ENCODE results near the gene PDSS2. TPM values are rescaled to one million over a fixed set of nuclear protein-coding genes. Genes with fewer than 3 reads are reported as not detected.

Gene PDSS2
- total and polyA plus RNA-seq, 4 donors = 10.5 to 20.9 (median 16.0) TPM

DNA sequence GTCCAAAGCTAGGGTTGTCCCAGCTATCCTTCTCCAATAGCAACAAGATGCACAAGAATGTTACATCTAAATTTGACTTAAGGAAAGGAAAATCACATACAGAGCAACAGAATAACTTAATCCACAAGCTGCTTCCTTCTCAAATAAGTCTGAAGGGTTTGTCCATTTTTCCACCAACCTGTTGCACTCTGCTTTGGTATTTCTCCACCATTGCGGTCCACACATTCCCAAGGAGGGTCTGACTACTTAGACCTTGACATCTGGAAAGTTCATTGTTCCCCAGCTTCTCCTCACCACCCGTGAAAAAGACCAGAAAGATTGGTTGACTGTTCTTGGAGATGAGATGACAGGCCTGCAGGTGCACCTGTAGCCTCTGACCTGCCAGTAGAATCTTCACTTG lies 72.5 kb downstream of the PDSS2 start:
- Histone ChIP-seq H3K4me1 (ENCODE audit: control insufficient read depth in 4 of 4, insufficient read depth in 4 of 4, low read length in 3 of 4) (no peaks in the 10 kb centered on the region), H3K9me3 (ENCODE audit: control insufficient read depth in 4 of 4, low read length in 3 of 4) (no peaks in the 10 kb centered on the region), H3K27me3 (ENCODE audit: control insufficient read depth in 4 of 4, insufficient read depth in 4 of 4, low read length in 3 of 4) (no peaks in the 10 kb centered on the region), H3K36me3 (ENCODE audit: control insufficient read depth in 4 of 4, insufficient read depth in 3 of 4, low read depth in 1 of 4, low read length in 3 of 4) (no peaks in the 10 kb centered on the region), H3K27ac (ENCODE audit: low read depth in 1 of 2, low read length in 2 of 2) (no peak overlapping the region), H3K9ac (ENCODE audit: low read depth in 1 of 2, low read length in 2 of 2) (no peak overlapping the region), H3K4me3 (ENCODE audit: low read depth in 1 of 3, low read length in 3 of 3) (no peak overlapping the region)
- DNase-seq (ENCODE audit: low spot score) = no peak
- 93% methylated on average over 2 of the region's 2 CpGs for WGBS
- TF ChIP-seq, protein P1, sequence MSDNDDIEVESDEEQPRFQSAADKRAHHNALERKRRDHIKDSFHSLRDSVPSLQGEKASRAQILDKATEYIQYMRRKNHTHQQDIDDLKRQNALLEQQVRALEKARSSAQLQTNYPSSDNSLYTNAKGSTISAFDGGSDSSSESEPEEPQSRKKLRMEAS (IDR thresholded peaks at IDR 0.05) = no peak
- TF ChIP-seq YY1 (IDR thresholded peaks at IDR 0.05) (no peak), RXRA (IDR thresholded peaks at IDR 0.05) (no peak), SP1 (IDR thresholded peaks at IDR 0.05) (no peak), TAF1 (conservative IDR thresholded peaks at IDR 0.05) (no peak), HNF4G (IDR thresholded peaks at IDR 0.05) (no peak), GABPA (IDR thresholded peaks at IDR 0.05 in 1 of 2, conservative IDR thresholded peaks at IDR 0.05 in 1 of 2) (no peak), NR2F2 (IDR thresholded peaks at IDR 0.05) (no peak), JUND (IDR thresholded peaks at IDR 0.05) (no peak), EGR1 (IDR thresholded peaks at IDR 0.05; ENCODE audit: low read depth in 2 of 2) (no peak), FOXA1 (IDR thresholded peaks at IDR 0.05) (no peak), FOXA2 (IDR thresholded peaks at IDR 0.05) (no peak), HNF4A (conservative IDR thresholded peaks at IDR 0.05) (no peak)
- TF ChIP-seq, protein P2, sequence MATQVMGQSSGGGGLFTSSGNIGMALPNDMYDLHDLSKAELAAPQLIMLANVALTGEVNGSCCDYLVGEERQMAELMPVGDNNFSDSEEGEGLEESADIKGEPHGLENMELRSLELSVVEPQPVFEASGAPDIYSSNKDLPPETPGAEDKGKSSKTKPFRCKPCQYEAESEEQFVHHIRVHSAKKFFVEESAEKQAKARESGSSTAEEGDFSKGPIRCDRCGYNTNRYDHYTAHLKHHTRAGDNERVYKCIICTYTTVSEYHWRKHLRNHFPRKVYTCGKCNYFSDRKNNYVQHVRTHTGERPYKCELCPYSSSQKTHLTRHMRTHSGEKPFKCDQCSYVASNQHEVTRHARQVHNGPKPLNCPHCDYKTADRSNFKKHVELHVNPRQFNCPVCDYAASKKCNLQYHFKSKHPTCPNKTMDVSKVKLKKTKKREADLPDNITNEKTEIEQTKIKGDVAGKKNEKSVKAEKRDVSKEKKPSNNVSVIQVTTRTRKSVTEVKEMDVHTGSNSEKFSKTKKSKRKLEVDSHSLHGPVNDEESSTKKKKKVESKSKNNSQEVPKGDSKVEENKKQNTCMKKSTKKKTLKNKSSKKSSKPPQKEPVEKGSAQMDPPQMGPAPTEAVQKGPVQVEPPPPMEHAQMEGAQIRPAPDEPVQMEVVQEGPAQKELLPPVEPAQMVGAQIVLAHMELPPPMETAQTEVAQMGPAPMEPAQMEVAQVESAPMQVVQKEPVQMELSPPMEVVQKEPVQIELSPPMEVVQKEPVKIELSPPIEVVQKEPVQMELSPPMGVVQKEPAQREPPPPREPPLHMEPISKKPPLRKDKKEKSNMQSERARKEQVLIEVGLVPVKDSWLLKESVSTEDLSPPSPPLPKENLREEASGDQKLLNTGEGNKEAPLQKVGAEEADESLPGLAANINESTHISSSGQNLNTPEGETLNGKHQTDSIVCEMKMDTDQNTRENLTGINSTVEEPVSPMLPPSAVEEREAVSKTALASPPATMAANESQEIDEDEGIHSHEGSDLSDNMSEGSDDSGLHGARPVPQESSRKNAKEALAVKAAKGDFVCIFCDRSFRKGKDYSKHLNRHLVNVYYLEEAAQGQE (IDR thresholded peaks at IDR 0.05) = no peak
- TF ChIP-seq, protein P3, sequence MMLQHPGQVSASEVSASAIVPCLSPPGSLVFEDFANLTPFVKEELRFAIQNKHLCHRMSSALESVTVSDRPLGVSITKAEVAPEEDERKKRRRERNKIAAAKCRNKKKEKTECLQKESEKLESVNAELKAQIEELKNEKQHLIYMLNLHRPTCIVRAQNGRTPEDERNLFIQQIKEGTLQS (IDR thresholded peaks at IDR 0.05) = no peak
- TF ChIP-seq, protein P4, sequence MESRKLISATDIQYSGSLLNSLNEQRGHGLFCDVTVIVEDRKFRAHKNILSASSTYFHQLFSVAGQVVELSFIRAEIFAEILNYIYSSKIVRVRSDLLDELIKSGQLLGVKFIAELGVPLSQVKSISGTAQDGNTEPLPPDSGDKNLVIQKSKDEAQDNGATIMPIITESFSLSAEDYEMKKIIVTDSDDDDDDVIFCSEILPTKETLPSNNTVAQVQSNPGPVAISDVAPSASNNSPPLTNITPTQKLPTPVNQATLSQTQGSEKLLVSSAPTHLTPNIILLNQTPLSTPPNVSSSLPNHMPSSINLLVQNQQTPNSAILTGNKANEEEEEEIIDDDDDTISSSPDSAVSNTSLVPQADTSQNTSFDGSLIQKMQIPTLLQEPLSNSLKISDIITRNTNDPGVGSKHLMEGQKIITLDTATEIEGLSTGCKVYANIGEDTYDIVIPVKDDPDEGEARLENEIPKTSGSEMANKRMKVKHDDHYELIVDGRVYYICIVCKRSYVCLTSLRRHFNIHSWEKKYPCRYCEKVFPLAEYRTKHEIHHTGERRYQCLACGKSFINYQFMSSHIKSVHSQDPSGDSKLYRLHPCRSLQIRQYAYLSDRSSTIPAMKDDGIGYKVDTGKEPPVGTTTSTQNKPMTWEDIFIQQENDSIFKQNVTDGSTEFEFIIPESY (IDR thresholded peaks at IDR 0.05) = no peak
- TF ChIP-seq, protein P5, sequence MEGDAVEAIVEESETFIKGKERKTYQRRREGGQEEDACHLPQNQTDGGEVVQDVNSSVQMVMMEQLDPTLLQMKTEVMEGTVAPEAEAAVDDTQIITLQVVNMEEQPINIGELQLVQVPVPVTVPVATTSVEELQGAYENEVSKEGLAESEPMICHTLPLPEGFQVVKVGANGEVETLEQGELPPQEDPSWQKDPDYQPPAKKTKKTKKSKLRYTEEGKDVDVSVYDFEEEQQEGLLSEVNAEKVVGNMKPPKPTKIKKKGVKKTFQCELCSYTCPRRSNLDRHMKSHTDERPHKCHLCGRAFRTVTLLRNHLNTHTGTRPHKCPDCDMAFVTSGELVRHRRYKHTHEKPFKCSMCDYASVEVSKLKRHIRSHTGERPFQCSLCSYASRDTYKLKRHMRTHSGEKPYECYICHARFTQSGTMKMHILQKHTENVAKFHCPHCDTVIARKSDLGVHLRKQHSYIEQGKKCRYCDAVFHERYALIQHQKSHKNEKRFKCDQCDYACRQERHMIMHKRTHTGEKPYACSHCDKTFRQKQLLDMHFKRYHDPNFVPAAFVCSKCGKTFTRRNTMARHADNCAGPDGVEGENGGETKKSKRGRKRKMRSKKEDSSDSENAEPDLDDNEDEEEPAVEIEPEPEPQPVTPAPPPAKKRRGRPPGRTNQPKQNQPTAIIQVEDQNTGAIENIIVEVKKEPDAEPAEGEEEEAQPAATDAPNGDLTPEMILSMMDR (IDR thresholded peaks at IDR 0.05; ENCODE audit: low read depth, low read length, missing input control) = no peak

DNA sequence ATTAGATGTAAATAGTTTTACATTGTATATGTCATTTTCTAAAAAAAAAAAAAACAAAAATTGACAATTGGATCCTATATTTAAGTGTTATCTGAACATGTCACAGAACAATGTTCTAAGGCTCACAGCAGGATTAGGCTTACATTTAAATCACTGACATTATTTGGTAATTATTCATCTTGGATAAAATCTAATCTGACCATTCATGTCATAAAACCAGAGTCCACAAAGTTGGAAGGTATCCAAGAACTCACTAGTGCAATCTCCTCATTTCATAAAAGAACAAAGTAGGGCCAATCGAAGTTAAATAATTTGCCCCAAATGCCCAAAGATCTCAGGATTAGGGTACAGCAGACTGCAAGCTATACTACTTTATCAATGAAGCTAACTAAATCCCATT lies 73.0 kb downstream of the PDSS2 start:
- no peak overlapping the region for H3K9ac ChIP-seq (ENCODE audit: low read depth in 1 of 2, low read length in 2 of 2)
- WGBS = 34% methylated on average over 1 of the region's 1 CpG
- H3K27ac ChIP-seq (ENCODE audit: low read depth in 1 of 2, low read length in 2 of 2) = no peak overlapping the region
- H3K4me3 ChIP-seq (ENCODE audit: low read depth in 1 of 3, low read length in 3 of 3) = no peak overlapping the region
- no peaks in the 10 kb centered on the region for H3K27me3 ChIP-seq (ENCODE audit: control insufficient read depth in 4 of 4, insufficient read depth in 4 of 4, low read length in 3 of 4)
- no peaks in the 10 kb centered on the region for H3K9me3 ChIP-seq (ENCODE audit: control insufficient read depth in 4 of 4, low read length in 3 of 4)
- no peaks in the 10 kb centered on the region for H3K4me1 ChIP-seq (ENCODE audit: control insufficient read depth in 4 of 4, insufficient read depth in 4 of 4, low read length in 3 of 4)
- DNase-seq (ENCODE audit: low spot score) = no peak
- TF ChIP-seq HNF4G (IDR thresholded peaks at IDR 0.05) (no peak), EGR1 (IDR thresholded peaks at IDR 0.05; ENCODE audit: low read depth in 2 of 2) (no peak), SP1 (IDR thresholded peaks at IDR 0.05) (no peak), FOXA1 (IDR thresholded peaks at IDR 0.05) (no peak)
- no peaks in the 10 kb centered on the region for H3K36me3 ChIP-seq (ENCODE audit: control insufficient read depth in 4 of 4, insufficient read depth in 3 of 4, low read depth in 1 of 4, low read length in 3 of 4)
